Endothelial cell of umbilical vein (primary cell): ENCODE data around the gene TNN.

ENCODE experiments used
- EZH2 ChIP-seq: IDR thresholded peaks from 2 replicates; pipeline ENCODE4 v1.6.1; 2012; ENCODE audit warnings: borderline replicate concordance, low read depth, mild to moderate bottlenecking, moderate library complexity, low read length, inconsistent platforms; ENCODE audit not compliant: severe bottlenecking
- JUN ChIP-seq: IDR thresholded peaks from 2 replicates; pipeline ENCODE4 v1.6.1; 2011; ENCODE audit warnings: borderline replicate concordance, low read depth; ENCODE audit not compliant: insufficient read length, insufficient read depth
- TF ChIP-seq, protein P1 (sequence below), 2 donors: IDR thresholded peaks; 1 replicate in 1 of 2; 2 replicates in 1 of 2; pipeline ENCODE4 v1.5.1; 2011; ENCODE audit warnings: low read length in 2 of 2, mild to moderate bottlenecking in 2 of 2, moderate library complexity in 2 of 2, control low read depth in 1 of 2, inconsistent platforms in 1 of 2, low read depth in 1 of 2; ENCODE audit not compliant: insufficient read depth in 1 of 2; ENCODE audit errors: extremely low read depth in 1 of 2

DNA sequence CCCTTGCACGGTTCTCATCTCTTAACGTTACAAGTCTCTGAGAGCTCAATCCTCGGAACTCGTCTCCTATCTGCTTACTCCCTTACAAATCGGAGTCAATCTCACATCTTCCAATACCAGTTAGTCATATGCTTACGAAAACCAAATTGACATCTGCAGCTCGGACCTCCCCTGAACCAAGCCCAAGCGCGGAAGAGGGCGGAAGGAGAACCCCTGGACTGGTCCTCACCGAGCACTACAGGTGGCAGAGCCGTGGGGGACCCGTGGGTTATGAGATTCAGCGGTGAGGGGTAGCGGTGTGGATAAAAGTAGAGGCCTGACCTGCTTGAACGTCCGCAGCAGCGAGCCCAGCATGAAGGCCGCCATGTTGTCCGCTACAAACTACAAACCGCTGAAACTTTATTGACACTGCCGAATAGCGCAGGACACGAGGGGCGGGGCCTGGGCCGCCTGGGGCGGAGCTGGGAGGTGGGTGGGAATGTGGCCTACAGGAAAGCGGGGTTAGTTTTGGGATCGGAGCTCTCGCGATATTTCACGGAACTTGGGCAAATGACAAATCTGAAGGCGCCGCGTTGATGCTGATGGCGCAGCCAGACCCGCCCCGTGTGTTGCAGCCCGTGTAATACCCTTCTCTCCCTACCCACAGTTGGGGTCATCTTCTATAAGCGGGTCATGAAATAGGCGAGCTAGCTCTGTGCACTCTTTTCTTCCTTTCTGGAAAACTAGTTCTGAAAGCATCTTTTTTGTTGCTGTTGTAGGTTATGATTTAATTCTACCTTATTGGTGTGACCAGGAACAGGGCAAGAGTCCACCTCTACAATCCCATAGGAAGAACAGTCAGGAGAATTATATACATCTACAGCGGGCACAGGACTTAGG is 44.4 kb upstream of the TNN start, which contains the start of gene MRPS14:
- TF ChIP-seq, protein P1, sequence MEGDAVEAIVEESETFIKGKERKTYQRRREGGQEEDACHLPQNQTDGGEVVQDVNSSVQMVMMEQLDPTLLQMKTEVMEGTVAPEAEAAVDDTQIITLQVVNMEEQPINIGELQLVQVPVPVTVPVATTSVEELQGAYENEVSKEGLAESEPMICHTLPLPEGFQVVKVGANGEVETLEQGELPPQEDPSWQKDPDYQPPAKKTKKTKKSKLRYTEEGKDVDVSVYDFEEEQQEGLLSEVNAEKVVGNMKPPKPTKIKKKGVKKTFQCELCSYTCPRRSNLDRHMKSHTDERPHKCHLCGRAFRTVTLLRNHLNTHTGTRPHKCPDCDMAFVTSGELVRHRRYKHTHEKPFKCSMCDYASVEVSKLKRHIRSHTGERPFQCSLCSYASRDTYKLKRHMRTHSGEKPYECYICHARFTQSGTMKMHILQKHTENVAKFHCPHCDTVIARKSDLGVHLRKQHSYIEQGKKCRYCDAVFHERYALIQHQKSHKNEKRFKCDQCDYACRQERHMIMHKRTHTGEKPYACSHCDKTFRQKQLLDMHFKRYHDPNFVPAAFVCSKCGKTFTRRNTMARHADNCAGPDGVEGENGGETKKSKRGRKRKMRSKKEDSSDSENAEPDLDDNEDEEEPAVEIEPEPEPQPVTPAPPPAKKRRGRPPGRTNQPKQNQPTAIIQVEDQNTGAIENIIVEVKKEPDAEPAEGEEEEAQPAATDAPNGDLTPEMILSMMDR (IDR thresholded peaks at IDR 0.05; ENCODE audit: extremely low read depth in 1 of 2, insufficient read depth in 1 of 2, low read depth in 1 of 2, low read length in 2 of 2) = no peak
- TF ChIP-seq JUN (no peak), EZH2 (no peak)
